ENCODE measurements around the gene ATP6V1C2.
"Not testable (repeated sequence)": the region's sequence is repeated elsewhere in the genome, so short reads cannot be mapped to it uniquely, and the experiment has no call there.

The ATP6V1C2 gene

GRCh38 chr2:10810202-10811161 is 89.1 kb downstream of the ATP6V1C2 start:
- H3K4me3 ChIP-seq (ENCODE audit: low read depth, low read length) = peak overlapping the region; percentile 92
- peak; percentile 68 for DNase-seq (ENCODE audit: low read depth)
- TF ChIP-seq CTCF (IDR thresholded peaks at IDR 0.05; ENCODE audit: insufficient read depth, low read depth, low read length, missing control alignments) = no peak

DNA sequence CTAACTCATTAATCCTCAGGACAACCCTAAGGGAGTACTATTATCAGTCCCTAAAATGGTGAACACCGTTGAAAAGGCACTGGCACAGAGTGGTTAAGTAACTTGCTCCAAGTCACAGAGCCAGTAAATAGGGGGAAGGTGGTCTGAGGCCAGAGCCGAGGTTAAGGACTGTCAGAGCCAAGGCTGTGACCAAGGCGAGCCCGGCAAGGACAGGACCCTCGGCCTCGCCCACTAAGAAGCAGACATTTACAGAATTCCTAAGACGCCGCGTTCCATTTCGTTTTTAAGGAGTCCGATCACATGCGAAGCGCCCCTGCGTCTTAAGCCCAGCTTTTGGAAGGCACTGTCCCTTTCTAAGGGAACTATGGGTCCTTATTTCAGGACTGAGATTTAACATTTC is 90.1 kb downstream of the ATP6V1C2 start:
- no peak for TF ChIP-seq CTCF (IDR thresholded peaks at IDR 0.05; ENCODE audit: insufficient read depth, low read depth, low read length, missing control alignments)
- no peak for DNase-seq (ENCODE audit: low read depth)
- peak overlapping the region; percentile 92 for H3K4me3 ChIP-seq (ENCODE audit: low read depth, low read length)

GRCh38 chr2:10812362-10813162 is 91.1 kb downstream of the ATP6V1C2 start, which contains the start of gene PDIA6:
PDIA6 (minus strand) TSS chr2:10812785; CDS start chr2:10812696, 89 bp downstream.
- no peak for TF ChIP-seq CTCF (IDR thresholded peaks at IDR 0.05; ENCODE audit: insufficient read depth, low read depth, low read length, missing control alignments)
- H3K4me3 ChIP-seq (ENCODE audit: low read depth, low read length) = peak within 1 kb of the TSS; percentile 92
- DNase-seq (ENCODE audit: low read depth) = peak; percentile 98

- H3K4me3 ChIP-seq (ENCODE audit: low read depth, low read length) = peak overlapping the region; percentile 59
- DNase-seq (ENCODE audit: low read depth) = not testable (repeated sequence)
These were observed 92.0 kb downstream of the ATP6V1C2 start for GRCh38 chr2:10813163-10814138.

DNA sequence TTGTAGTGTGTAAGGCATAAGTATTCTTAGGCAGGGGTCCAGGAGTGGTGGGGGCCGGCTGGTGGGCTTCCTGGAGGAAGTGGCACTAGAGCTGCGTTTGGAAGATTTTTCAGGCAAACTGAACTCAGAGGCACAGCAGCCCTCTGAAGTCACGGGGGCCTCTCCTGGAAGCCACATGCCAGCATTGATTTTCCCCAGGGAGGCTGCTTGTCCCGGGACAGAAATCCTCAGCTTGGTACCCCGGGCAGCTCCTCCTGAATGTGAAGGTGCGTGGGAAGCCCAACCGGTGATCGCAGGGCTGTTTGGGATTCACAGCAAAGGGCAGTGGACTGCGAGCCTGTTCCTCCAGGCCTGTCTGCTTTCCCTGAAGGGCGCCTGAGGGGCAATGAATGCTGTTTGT is 92.7 kb downstream of the ATP6V1C2 start:
- DNase-seq (ENCODE audit: low read depth) = no peak
- TF ChIP-seq CTCF (IDR thresholded peaks at IDR 0.05; ENCODE audit: insufficient read depth, low read depth, low read length, missing control alignments) = no peak
- no peak overlapping the region for H3K4me3 ChIP-seq (ENCODE audit: low read depth, low read length)

- no peak for DNase-seq (ENCODE audit: low read depth)
- no peak for TF ChIP-seq CTCF (IDR thresholded peaks at IDR 0.05; ENCODE audit: insufficient read depth, low read depth, low read length, missing control alignments)
- no peak overlapping the region for H3K4me3 ChIP-seq (ENCODE audit: low read depth, low read length)
These were observed 93.3 kb downstream of the ATP6V1C2 start for GRCh38 chr2:10814571-10815331.

Data from GM12865 (cell line).